HEK293T (cell line): ENCODE results near the gene NARF.
"Not testable (repeated sequence)": the region's sequence is repeated elsewhere in the genome, so short reads cannot be mapped to it uniquely, and the experiment has no call there.

Source experiments
- CTCF ChIA-PET: fragments of 350-600 bp; formaldehyde crosslinking; extraction: SDS; loops from one replicate; lab custom pipeline; 2021; ENCODE audit warnings: antibody characterized with exemption, inconsistent platforms; lab: Yijun Ruan, JAX
- POLR2A ChIA-PET: fragments of 350-600 bp; formaldehyde crosslinking; extraction: SDS; loops from one replicate; lab custom pipeline; 2020; ENCODE audit warnings: antibody characterized with exemption, inconsistent platforms; lab: Yijun Ruan, JAX
- DNase-seq: peaks from one replicate; pipeline ENCODE4 v3.0.0; 2012; ENCODE audit warnings: mixed read lengths; ENCODE audit errors: extremely low spot score
- ARNT ChIP-seq: fragments of 450-650 bp; IDR thresholded peaks from 2 replicates; pipeline ENCODE4 v1.6.1; 2017; ENCODE audit warnings: mild to moderate bottlenecking
- BHLHE40 ChIP-seq: fragments of 450-650 bp; IDR thresholded peaks from 2 replicates; pipeline ENCODE4 v1.6.1; 2016; ENCODE audit warnings: mild to moderate bottlenecking, moderate library complexity, borderline replicate concordance
- CTBP1 ChIP-seq: fragments of 450-650 bp; IDR thresholded peaks from 2 replicates; pipeline ENCODE4 v1.6.1; 2016; ENCODE audit warnings: borderline replicate concordance
- ELF4 ChIP-seq: fragments of 450-650 bp; IDR thresholded peaks from 2 replicates; pipeline ENCODE4 v1.6.1; 2017; ENCODE audit warnings: antibody characterized with exemption
- FOXA1 ChIP-seq: fragments of 450-650 bp; IDR thresholded peaks from 2 replicates; pipeline ENCODE4 v1.6.1; 2016; ENCODE audit warnings: mild to moderate bottlenecking
- FOXK2 ChIP-seq: fragments of 450-650 bp; IDR thresholded peaks from 2 replicates; pipeline ENCODE4 v1.6.1; 2016; ENCODE audit warnings: mild to moderate bottlenecking
- FOXM1 ChIP-seq: fragments of 450-650 bp; IDR thresholded peaks from 2 replicates; pipeline ENCODE4 v1.6.1; 2017; ENCODE audit warnings: mild to moderate bottlenecking, borderline replicate concordance
- HDGF ChIP-seq: fragments of 450-650 bp; IDR thresholded peaks from 2 replicates; pipeline ENCODE4 v1.6.1; 2017; ENCODE audit warnings: antibody characterized with exemption, borderline replicate concordance
- L3MBTL2 ChIP-seq: fragments of 450-650 bp; conservative IDR thresholded peaks from 2 replicates; pipeline ENCODE4 v1.6.1; 2016; ENCODE audit warnings: mild to moderate bottlenecking
- LEF1 ChIP-seq: fragments of 450-650 bp; IDR thresholded peaks from 2 replicates; pipeline ENCODE4 v1.6.1; 2017; ENCODE audit warnings: mild to moderate bottlenecking, borderline replicate concordance
- NFRKB ChIP-seq: fragments of 450-650 bp; IDR thresholded peaks from 2 replicates; pipeline ENCODE4 v1.6.1; 2016; ENCODE audit warnings: mild to moderate bottlenecking, moderate library complexity
- PKNOX1 ChIP-seq: fragments of 450-650 bp; IDR thresholded peaks from 2 replicates; pipeline ENCODE4 v1.6.1; 2016
- SP1 ChIP-seq: fragments of 450-650 bp; IDR thresholded peaks from 2 replicates; pipeline ENCODE4 v1.6.1; 2017
- SUZ12 ChIP-seq: fragments of 450-650 bp; IDR thresholded peaks from 2 replicates; pipeline ENCODE4 v1.6.1; 2016; ENCODE audit warnings: mild to moderate bottlenecking
- TARDBP ChIP-seq: fragments of 450-650 bp; IDR thresholded peaks from 2 replicates; pipeline ENCODE4 v1.6.1; 2016
- ZNF384 ChIP-seq: fragments of 450-650 bp; IDR thresholded peaks from 2 replicates; pipeline ENCODE4 v1.6.1; 2016

NARF gene

GRCh38 chr17:82458179-82458884 lies at the start of gene NARF:
Gene NARF, plus strand, starts transcription at chr17:82458741. Its CDS starts 63 bp downstream, at chr17:82458804.
- ChIA-PET POLR2A (interaction anchor here (0.6 to 1.6 kb wide), 6 partner anchors 9 to 109 kb away, joined by 3 to 6 read pairs (median 3); partner anchors contain the start of gene FOXK2), CTCF (no interaction called here)
- TF ChIP-seq BHLHE40 (no peak), FOXK2 (no peak), ARNT (peak; percentile 100), ELF4 (peak; percentile 66), PKNOX1 (no peak), FOXM1 (peak; percentile 17; the same call in 1 of the 2 replicates)
- DNase-seq, result peak; percentile 97

GRCh38 chr17:82408938-82409318 lies 49.6 kb upstream of the NARF start:
- ChIA-PET CTCF (interaction anchor here (0.7 kb wide), 1 partner anchor 173 kb away, joined by 3 read pairs; no protein-coding TSS in a partner anchor), POLR2A (no interaction called here)
- no peak for DNase-seq
- TF ChIP-seq ZNF384 (no peak), CTBP1 (no peak), LEF1 (no peak), BHLHE40 (no peak), SP1 (no peak), HDGF (no peak), FOXA1 (no peak), FOXM1 (no peak), TARDBP (no peak), NFRKB (no peak)

GRCh38 chr17:82410014-82410716 lies 48.4 kb upstream of the NARF start:
- ChIA-PET CTCF (interaction anchor here (0.7 kb wide), 1 partner anchor 59 kb away, joined by 5 read pairs; no protein-coding TSS in a partner anchor), POLR2A (no interaction called here)
- no peak for DNase-seq
- TF ChIP-seq ZNF384 (no peak), TARDBP (no peak), SUZ12 (no peak), SP1 (no peak), FOXK2 (no peak), L3MBTL2 (no peak), FOXA1 (no peak), HDGF (no peak), ARNT (no peak), LEF1 (no peak)

- TF ChIP-seq L3MBTL2 (no peak), PKNOX1 (no peak), HDGF (no peak), BHLHE40 (no peak), SP1 (no peak), NFRKB (no peak)
- ChIA-PET POLR2A (no interaction called here), CTCF (no interaction called here)
- no peak for DNase-seq
Observed at GRCh38 chr17:82411396-82412053, 47.0 kb upstream of the NARF start.

DNA sequence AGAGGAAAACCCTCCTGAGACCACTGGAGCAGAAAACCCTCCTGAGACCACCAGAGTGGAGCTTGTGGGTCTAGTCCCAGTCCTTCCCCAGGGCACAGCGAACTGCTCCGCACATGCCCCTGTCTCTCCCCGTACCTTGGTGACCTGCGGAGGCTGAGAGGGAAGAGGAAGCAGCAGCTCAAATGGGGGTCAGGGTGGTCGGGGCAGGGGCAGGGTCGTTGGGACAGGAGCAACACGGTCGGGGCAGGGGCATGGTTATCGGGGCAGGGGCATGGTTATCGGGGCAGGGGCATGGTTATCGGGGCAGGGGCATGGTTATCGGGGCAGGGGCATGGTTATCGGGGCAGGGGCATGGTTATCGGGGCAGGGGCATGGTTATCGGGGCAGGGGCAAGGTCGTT lies 46.5 kb upstream of the NARF start:
- DNase-seq, CTCF ChIA-PET, POLR2A ChIA-PET: not testable (repeated sequence)

DNA sequence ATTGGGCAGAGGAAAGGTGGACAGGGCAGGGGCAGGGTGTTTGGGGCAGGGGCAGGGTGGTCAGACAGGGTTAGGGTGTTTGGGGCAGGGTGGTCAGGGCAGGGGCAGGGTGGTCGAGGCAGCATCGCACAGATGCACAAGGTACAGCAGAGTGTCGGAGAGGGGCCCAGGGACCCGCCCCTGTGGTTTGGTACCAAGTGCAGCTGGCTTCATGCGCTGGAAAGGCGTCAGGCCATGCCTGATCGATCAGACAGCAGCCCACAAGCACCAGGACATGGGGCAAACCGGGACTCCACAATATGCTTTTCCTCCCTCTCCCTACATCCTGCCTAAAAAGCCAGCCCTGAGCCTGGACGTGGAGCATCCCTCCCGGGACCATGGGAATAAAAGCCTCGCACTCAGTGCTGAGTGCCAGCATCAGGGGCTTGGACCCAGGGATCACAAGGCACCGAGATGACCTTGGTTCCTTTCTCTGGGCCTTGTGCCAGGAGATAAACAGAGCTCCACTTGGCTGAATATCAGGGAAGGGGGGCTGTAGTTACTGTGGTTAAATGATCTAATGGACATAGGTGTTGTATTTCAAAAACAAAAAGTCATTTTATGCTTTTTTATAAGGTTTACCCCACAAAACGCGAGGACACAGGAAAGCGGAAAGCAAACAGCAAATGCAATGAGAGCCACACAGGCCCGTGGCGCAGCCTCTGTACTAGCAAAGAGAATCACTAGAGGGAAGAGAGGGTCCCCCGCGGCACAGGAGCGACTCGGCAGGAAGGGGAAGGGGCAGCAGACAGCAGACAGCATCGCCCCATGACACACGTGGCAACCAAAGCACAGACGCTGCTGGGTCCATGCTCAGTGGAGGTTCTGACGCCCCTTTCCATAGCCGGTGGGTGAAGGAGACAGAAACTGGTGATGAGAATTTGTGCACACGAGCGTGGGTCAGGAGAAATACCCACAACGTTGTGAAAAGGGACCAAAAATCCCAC lies 45.7 kb upstream of the NARF start:
- ChIA-PET POLR2A (no interaction called here), CTCF (interaction anchor here (0.6 kb wide), 1 partner anchor 19 kb away, joined by 3 read pairs; no protein-coding TSS in a partner anchor)
- no peak for DNase-seq
- no peak for TF ChIP-seq L3MBTL2
- no peak for TF ChIP-seq CTBP1
- TF ChIP-seq LEF1, result no peak
- TF ChIP-seq SUZ12, result no peak
- no peak for TF ChIP-seq ZNF384
- no peak for TF ChIP-seq FOXK2
- TF ChIP-seq BHLHE40, result no peak
- TF ChIP-seq FOXM1, result no peak
- no peak for TF ChIP-seq HDGF
- no peak for TF ChIP-seq PKNOX1
- no peak for TF ChIP-seq TARDBP
- TF ChIP-seq NFRKB, result no peak
- TF ChIP-seq FOXA1, result no peak
